CD4-positive, alpha-beta T cell treated with Interleukin-15 for 1 hour (primary cell): ENCODE results near the gene USP10.

Experiments
- DNase-seq: peaks from one replicate; pipeline ENCODE4 v3.0.0-alpha.2; 2020

USP10 gene

GRCh38 chr16:84778720-84779119, 78.9 kb downstream of the USP10 start:
- no peak for DNase-seq

- no peak for DNase-seq
Observed at GRCh38 chr16:84780063-84780462, 80.3 kb downstream of the USP10 start.

- DNase-seq, result no peak
Observed at GRCh38 chr16:84780544-84781376, 81.0 kb downstream of the USP10 start.

- DNase-seq, result no peak
Observed at GRCh38 chr16:84782846-84783245, 83.0 kb downstream of the USP10 start.

- no peak for DNase-seq
Observed at GRCh38 chr16:84785843-84786581, 86.2 kb downstream of the USP10 start.

- DNase-seq, result no peak
Observed at GRCh38 chr16:84786605-84787262, 86.9 kb downstream of the USP10 start.

GRCh38 chr16:84787263-84787622, 87.4 kb downstream of the USP10 start:
- no peak for DNase-seq

GRCh38 chr16:84788920-84789391, 89.2 kb downstream of the USP10 start:
- no peak for DNase-seq

- no peak for DNase-seq
Observed at GRCh38 chr16:84789431-84789830, 89.6 kb downstream of the USP10 start.

GRCh38 chr16:84790301-84790700, 90.5 kb downstream of the USP10 start:
- no peak for DNase-seq

- DNase-seq, result no peak
Observed at GRCh38 chr16:84791088-84791487, 91.3 kb downstream of the USP10 start.

- no peak for DNase-seq
Observed at GRCh38 chr16:84791501-84791900, 91.7 kb downstream of the USP10 start.

- no peak for DNase-seq
Observed at GRCh38 chr16:84794186-84794585, 94.4 kb downstream of the USP10 start.

GRCh38 chr16:84794626-84795025, 94.8 kb downstream of the USP10 start:
- DNase-seq, result no peak

GRCh38 chr16:84795329-84796053, 95.7 kb downstream of the USP10 start:
- DNase-seq, result no peak

- DNase-seq, result no peak
Observed at GRCh38 chr16:84800158-84800978, 100.6 kb downstream of the USP10 start.

GRCh38 chr16:84803146-84803545, 103.3 kb downstream of the USP10 start:
- no peak for DNase-seq

GRCh38 chr16:84804326-84804725, 104.5 kb downstream of the USP10 start:
- no peak for DNase-seq

GRCh38 chr16:84806256-84806889, 106.6 kb downstream of the USP10 start:
- peak; percentile 79 for DNase-seq

GRCh38 chr16:84806890-84807258, 107.1 kb downstream of the USP10 start:
- DNase-seq, result no peak

GRCh38 chr16:84807776-84808175, 108.0 kb downstream of the USP10 start:
- no peak for DNase-seq

GRCh38 chr16:84808826-84809225, 109.0 kb downstream of the USP10 start:
- DNase-seq, result peak; percentile 24
